HG03103 (cell line): ENCODE measurements around the gene LTBP1.

Experiments
- ATAC-seq: cut with Tn5 transposase; IDR thresholded peaks from one replicate; pipeline ENCODE4 v1.9.1; 2021; ENCODE audit warnings: low read depth; ENCODE audit not compliant: unreplicated experiment

LTBP1 gene

GRCh38 chr2:33321236-33321771 lies 374.6 kb downstream of the LTBP1 start:
- ATAC-seq, result no peak

GRCh38 chr2:33321876-33322483 lies 375.2 kb downstream of the LTBP1 start:
- ATAC-seq, result no peak

GRCh38 chr2:33322612-33323011 lies 375.9 kb downstream of the LTBP1 start:
- no peak for ATAC-seq

- ATAC-seq, result no peak
Observed at GRCh38 chr2:33323957-33324356, 377.2 kb downstream of the LTBP1 start.

- no peak for ATAC-seq
Observed at GRCh38 chr2:33326100-33326499, 379.3 kb downstream of the LTBP1 start.

- ATAC-seq, result no peak
Observed at GRCh38 chr2:33333433-33333832, 386.7 kb downstream of the LTBP1 start.

GRCh38 chr2:33334083-33334482 lies 387.3 kb downstream of the LTBP1 start:
- ATAC-seq, result no peak

- no peak for ATAC-seq
Observed at GRCh38 chr2:33335516-33335915, 388.8 kb downstream of the LTBP1 start.

GRCh38 chr2:33336036-33336625 lies 389.4 kb downstream of the LTBP1 start:
- ATAC-seq, result no peak

GRCh38 chr2:33337385-33337960 lies 390.7 kb downstream of the LTBP1 start:
- no peak for ATAC-seq

- ATAC-seq, result no peak
Observed at GRCh38 chr2:33337981-33338380, 391.2 kb downstream of the LTBP1 start.

GRCh38 chr2:33339269-33339668 lies 392.5 kb downstream of the LTBP1 start:
- ATAC-seq, result no peak

GRCh38 chr2:33340280-33340679 lies 393.5 kb downstream of the LTBP1 start:
- no peak for ATAC-seq

- ATAC-seq, result no peak
Observed at GRCh38 chr2:33342171-33342570, 395.4 kb downstream of the LTBP1 start.

GRCh38 chr2:33342705-33343104 lies 396.0 kb downstream of the LTBP1 start:
- no peak for ATAC-seq

- no peak for ATAC-seq
Observed at GRCh38 chr2:33343387-33343895, 396.7 kb downstream of the LTBP1 start.

GRCh38 chr2:33344230-33344629 lies 397.5 kb downstream of the LTBP1 start:
- ATAC-seq, result no peak

GRCh38 chr2:33347856-33348255 lies 401.1 kb downstream of the LTBP1 start:
- no peak for ATAC-seq

- ATAC-seq, result no peak
Observed at GRCh38 chr2:33350632-33351031, 403.9 kb downstream of the LTBP1 start.

GRCh38 chr2:33351781-33352180 lies 405.0 kb downstream of the LTBP1 start:
- no peak for ATAC-seq

- no peak for ATAC-seq
Observed at GRCh38 chr2:33354981-33355380, 408.2 kb downstream of the LTBP1 start.

GRCh38 chr2:33358878-33359277 lies 412.1 kb downstream of the LTBP1 start:
- no peak for ATAC-seq
